GM20000 (cell line): ENCODE measurements around the gene TSPAN5.
A peak's percentile ranks its signal among the peaks of the same experiment; 100 is the strongest.
"Not testable (repeated sequence)": the region's sequence is repeated elsewhere in the genome, so short reads cannot be mapped to it uniquely, and the experiment has no call there.

Source experiments
- DNase-seq: peaks from one replicate; pipeline ENCODE4 v3.0.0; 2012; ENCODE audit warnings: low spot score
- CTCF ChIP-seq: IDR thresholded peaks from 2 replicates; pipeline ENCODE4 v1.5.1; 2012; ENCODE audit warnings: mild to moderate bottlenecking, control low read depth; ENCODE audit errors: extremely low read depth, missing control alignments

Gene TSPAN5

GRCh38 chr4:98484031-98484430 lies 174.4 kb downstream of the TSPAN5 start:
- no peak for DNase-seq
- no peak for TF ChIP-seq CTCF

- peak; percentile 74 for DNase-seq
- TF ChIP-seq CTCF, result no peak
Observed at GRCh38 chr4:98482847-98483806, 175.3 kb downstream of the TSPAN5 start.

GRCh38 chr4:98482503-98482846 lies 175.9 kb downstream of the TSPAN5 start:
- no peak for DNase-seq
- TF ChIP-seq CTCF, result no peak

GRCh38 chr4:98481167-98481566 lies 177.2 kb downstream of the TSPAN5 start:
- TF ChIP-seq CTCF, result no peak
- DNase-seq, result no peak

GRCh38 chr4:98480535-98480934 lies 177.9 kb downstream of the TSPAN5 start:
- no peak for DNase-seq
- no peak for TF ChIP-seq CTCF

- not testable (repeated sequence) for DNase-seq
Observed at GRCh38 chr4:98479590-98479989, 178.8 kb downstream of the TSPAN5 start.

- DNase-seq, result no peak
- TF ChIP-seq CTCF, result no peak
Observed at GRCh38 chr4:98476891-98477290, 181.5 kb downstream of the TSPAN5 start.

- no peak for TF ChIP-seq CTCF
- no peak for DNase-seq
Observed at GRCh38 chr4:98474408-98474844, 184.0 kb downstream of the TSPAN5 start.
